Stromal cell of bone marrow (primary cell): ENCODE results near the gene BTBD17.

Source experiments
- DNase-seq: peaks from one replicate; pipeline ENCODE4 v3.0.0-alpha.2; 2012; ENCODE audit warnings: low read depth

Gene BTBD17

GRCh38 chr17:74387365-74388218 is 25.9 kb upstream of the BTBD17 start:
- DNase-seq, result no peak

- DNase-seq, result peak; percentile 19
Observed at GRCh38 chr17:74386386-74386785, 24.7 kb upstream of the BTBD17 start.

- no peak for DNase-seq
Observed at GRCh38 chr17:74385201-74385600, 23.5 kb upstream of the BTBD17 start.

GRCh38 chr17:74383141-74383540 is 21.5 kb upstream of the BTBD17 start:
- DNase-seq, result no peak

- DNase-seq, result no peak
Observed at GRCh38 chr17:74380959-74381808, 19.5 kb upstream of the BTBD17 start.

GRCh38 chr17:74380086-74380958 is 18.7 kb upstream of the BTBD17 start:
- DNase-seq, result no peak

- peak; percentile 26 for DNase-seq
Observed at GRCh38 chr17:74379495-74380085, 17.9 kb upstream of the BTBD17 start.

GRCh38 chr17:74374858-74375257 is 13.2 kb upstream of the BTBD17 start:
- no peak for DNase-seq

- no peak for DNase-seq
Observed at GRCh38 chr17:74373838-74374606, 12.4 kb upstream of the BTBD17 start.

GRCh38 chr17:74372426-74372825 is 10.8 kb upstream of the BTBD17 start:
- DNase-seq, result no peak

- DNase-seq, result no peak
Observed at GRCh38 chr17:74371653-74372147, 10.0 kb upstream of the BTBD17 start.

- DNase-seq, result no peak
Observed at GRCh38 chr17:74369665-74370490, 8.2 kb upstream of the BTBD17 start.

- DNase-seq, result no peak
Observed at GRCh38 chr17:74369221-74369620, 7.6 kb upstream of the BTBD17 start.

- DNase-seq, result peak; percentile 22
Observed at GRCh38 chr17:74368341-74369081, 6.8 kb upstream of the BTBD17 start.

GRCh38 chr17:74367206-74367605 is 5.5 kb upstream of the BTBD17 start, which contains the start of gene GPR142:
Gene GPR142, plus strand, starts transcription at chr17:74367506. Its CDS starts 2,035 bp downstream, at chr17:74369541.
- DNase-seq, result no peak

GRCh38 chr17:74362810-74363498 is 1.3 kb upstream of the BTBD17 start:
- DNase-seq, result no peak

- DNase-seq, result no peak
Observed at GRCh38 chr17:74362069-74362405, 369 bp upstream of the BTBD17 start.

- DNase-seq, result no peak
Observed at GRCh38 chr17:74360899-74361229, 804 bp downstream of the BTBD17 start.

- no peak for DNase-seq
Observed at GRCh38 chr17:74359916-74360315, 1.8 kb downstream of the BTBD17 start.
